ENCODE data around the gene FCN2.

DNA sequence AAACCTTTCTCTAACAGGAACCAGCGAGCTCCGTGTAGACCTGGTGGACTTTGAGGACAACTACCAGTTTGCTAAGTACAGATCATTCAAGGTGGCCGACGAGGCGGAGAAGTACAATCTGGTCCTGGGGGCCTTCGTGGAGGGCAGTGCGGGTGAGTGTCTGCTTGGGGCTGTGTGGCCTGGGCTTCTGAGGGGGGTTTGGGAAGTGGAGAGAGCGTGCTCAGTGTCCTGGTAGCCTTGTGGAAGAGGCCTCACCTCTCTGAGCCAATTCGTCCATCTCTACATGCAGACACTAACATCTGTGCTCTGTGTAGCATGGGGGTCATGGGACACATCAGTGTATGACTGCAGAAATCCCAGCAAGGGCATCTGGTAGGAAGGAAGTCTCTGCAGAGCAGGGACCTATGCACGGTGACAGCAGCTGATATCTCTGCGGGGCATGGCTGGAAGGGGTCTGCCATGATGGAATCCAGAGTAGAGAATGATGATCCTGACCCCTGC is 5.9 kb downstream of the FCN2 start:
- TF ChIP-seq, protein P1, sequence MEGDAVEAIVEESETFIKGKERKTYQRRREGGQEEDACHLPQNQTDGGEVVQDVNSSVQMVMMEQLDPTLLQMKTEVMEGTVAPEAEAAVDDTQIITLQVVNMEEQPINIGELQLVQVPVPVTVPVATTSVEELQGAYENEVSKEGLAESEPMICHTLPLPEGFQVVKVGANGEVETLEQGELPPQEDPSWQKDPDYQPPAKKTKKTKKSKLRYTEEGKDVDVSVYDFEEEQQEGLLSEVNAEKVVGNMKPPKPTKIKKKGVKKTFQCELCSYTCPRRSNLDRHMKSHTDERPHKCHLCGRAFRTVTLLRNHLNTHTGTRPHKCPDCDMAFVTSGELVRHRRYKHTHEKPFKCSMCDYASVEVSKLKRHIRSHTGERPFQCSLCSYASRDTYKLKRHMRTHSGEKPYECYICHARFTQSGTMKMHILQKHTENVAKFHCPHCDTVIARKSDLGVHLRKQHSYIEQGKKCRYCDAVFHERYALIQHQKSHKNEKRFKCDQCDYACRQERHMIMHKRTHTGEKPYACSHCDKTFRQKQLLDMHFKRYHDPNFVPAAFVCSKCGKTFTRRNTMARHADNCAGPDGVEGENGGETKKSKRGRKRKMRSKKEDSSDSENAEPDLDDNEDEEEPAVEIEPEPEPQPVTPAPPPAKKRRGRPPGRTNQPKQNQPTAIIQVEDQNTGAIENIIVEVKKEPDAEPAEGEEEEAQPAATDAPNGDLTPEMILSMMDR (IDR thresholded peaks at IDR 0.05): no peak
- TF ChIP-seq POLR2A (IDR thresholded peaks at IDR 0.05): no peak

All from body of pancreas (tissue), 4 donors.